GM18868 (cell line): ENCODE measurements around the gene NT5DC1.

Source experiments
- ATAC-seq: cut with Tn5 transposase; IDR thresholded peaks from one replicate; pipeline ENCODE4 v1.9.1; 2021; ENCODE audit warnings: mild to moderate bottlenecking, moderate library complexity; ENCODE audit not compliant: unreplicated experiment

Gene NT5DC1

DNA sequence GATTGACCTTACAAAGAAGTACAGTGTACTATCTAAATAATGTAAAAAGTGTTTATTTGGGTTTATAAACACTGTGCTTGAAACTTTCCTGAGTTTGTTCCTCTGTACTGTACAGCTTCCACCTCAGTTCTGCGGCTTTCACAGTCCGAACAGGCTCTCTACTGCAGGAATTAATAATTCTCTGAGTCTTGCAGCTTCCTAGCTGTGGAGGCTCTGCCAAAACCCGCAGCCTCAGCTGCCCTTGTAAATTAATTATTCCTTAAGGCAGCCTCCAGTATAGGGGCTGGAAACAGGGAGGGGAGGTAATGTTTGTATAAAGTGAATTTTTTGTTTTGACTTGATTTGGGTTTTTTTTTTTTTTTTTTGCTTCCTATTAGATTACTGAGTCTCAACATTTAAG is 134.0 kb downstream of the NT5DC1 start:
- ATAC-seq, result no peak

GRCh38 chr6:116238083-116238482 is 137.4 kb downstream of the NT5DC1 start:
- ATAC-seq, result no peak

- ATAC-seq, result no peak
These were observed 138.6 kb downstream of the NT5DC1 start for GRCh38 chr6:116239256-116239655.

DNA sequence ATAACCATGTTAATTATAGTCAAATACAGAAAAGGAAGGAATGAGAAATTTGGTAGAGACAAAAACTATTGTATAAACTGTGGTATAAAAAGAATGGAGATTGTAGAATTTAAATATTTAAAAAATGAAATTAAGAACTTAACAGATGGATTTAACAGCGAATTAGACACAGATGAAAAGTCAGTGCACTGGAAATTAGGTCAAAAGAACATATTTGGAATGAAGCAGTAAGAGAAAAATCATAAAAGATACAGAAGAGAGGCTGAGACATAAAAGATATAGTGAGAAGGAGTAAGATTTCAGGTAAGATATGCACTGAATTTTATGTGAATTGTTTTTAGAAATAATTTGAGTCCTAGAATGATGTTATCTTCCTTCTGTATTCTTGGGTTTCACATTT is 139.2 kb downstream of the NT5DC1 start:
- no peak for ATAC-seq

GRCh38 chr6:116244284-116244683 is 143.6 kb downstream of the NT5DC1 start:
- ATAC-seq, result no peak

DNA sequence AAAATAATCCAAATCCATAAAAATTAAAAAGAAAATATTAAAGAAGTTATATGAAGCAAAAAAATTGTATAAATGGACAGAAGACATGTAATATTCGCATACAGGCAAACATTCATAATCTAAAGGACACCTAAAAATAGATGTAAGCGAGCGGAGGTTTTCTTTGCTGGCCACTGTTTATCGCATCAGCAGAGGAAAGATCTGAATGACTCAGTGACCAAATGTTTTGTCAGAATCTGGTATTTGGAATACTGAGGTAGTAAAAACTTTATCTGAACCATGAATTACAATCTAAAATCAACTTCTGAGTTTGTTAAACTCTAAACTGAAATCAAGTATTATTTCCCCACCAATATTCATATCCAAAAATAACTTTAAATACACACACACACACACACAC is 145.4 kb downstream of the NT5DC1 start:
- ATAC-seq, result no peak

DNA sequence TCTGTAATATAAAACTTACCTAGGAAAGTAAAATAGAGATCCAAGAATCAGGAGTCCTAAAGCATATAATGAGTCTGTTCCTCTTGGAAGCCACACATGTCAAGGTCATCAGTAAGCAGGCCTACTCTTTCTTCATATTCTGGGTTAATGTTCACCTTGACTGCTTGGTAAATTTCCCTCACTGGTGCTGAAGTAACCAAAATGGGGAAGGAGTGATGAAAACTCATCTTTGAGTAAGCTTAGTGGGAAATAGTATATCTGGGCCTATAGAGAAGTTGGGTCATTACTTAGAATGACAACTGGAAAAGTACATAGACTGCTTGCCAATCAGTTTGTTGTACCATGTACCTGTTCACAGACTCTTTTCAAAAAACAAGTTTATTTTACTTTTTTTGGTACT is 146.6 kb downstream of the NT5DC1 start:
- ATAC-seq, result no peak

- ATAC-seq, result no peak
These were observed 147.9 kb downstream of the NT5DC1 start for GRCh38 chr6:116248577-116248976.

- no peak for ATAC-seq
These were observed 151.1 kb downstream of the NT5DC1 start for GRCh38 chr6:116251568-116252384.

- no peak for ATAC-seq
These were observed 152.5 kb downstream of the NT5DC1 start for GRCh38 chr6:116253188-116253504.

DNA sequence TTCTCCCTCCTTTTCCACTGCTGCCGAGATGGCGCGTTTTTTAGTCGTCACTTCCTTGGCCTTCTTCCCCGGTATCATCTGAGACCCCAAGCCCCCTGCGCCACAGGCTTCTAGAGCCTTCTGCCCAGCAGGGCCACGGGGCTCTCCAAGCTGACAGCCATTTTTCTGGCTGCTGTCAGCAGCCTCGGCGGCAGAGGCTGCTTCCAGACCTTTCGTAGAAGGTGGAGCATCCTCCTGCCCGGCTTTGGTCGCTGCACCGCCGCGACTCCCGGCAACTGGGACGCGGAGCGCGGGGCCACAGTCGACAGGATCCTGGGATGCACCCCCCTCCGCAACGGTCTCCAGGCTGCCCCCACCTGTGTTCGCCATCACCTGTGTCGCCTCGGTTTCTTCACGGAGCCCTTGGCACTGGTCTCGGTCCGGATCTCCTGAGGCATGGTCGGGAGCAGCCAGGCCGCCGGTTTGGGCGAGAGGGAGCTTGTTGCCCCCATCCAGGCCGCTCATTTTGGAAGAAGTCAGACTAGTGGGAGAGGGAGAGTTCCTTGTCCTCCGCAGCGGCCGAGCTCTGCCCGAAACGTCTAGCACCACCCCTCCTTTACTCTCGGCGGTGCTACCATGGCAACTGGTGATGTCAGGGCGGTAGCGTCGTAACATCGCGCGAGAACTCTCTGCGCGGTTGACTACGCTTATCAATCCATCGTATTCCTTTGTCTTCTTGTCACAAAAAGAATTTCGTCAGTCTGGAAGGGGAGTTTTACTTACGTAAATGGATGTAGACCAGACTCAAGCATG is 153.0 kb downstream of the NT5DC1 start, which contains the start of gene TSPYL4:
Gene TSPYL4, minus strand, starts transcription at position 571 of the 792 bp plus-strand sequence. Its CDS starts 67 bp downstream, at position 504.
- peak; percentile 99 for ATAC-seq

- ATAC-seq, result peak; percentile 23
These were observed 153.8 kb downstream of the NT5DC1 start for GRCh38 chr6:116254297-116255056.

GRCh38 chr6:116255246-116255800 is 154.7 kb downstream of the NT5DC1 start:
- ATAC-seq, result no peak

DNA sequence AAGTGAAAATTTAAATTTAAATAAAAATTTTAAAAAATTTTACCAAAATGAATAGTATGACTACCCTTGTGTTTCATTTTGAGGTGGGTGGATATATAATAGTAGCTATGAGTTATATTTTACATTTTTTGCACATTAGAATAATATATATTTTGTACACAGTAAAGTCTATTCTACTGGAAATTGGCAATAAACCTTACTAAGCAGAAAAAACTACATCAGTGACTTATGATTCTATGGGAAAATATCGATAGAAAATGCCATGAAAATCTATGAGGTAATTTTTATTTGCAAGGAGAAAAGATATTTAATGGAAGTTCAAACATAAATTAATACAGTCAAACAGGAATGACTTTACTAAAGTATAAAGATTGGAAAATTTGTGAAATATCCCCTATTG is 156.0 kb downstream of the NT5DC1 start:
- no peak for ATAC-seq

DNA sequence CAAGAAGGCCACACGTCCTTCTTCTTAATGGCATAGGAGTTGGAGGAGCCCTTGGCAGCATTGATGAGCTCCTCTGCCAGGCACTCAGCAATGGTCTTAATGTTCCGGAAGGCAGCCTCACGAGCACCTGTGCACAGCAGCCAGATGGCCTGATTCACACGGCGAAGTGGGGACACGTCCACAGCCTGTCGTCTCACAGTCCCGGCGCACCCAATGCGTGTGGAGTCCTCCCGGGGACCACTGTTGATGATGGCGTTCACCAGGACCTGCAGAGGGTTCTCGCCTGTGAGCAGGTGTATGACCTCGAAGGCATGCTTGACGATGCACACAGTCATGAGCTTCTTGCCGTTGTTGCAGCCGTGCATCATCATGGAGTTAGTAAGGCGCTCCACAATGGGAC is 157.9 kb downstream of the NT5DC1 start:
- ATAC-seq, result no peak

DNA sequence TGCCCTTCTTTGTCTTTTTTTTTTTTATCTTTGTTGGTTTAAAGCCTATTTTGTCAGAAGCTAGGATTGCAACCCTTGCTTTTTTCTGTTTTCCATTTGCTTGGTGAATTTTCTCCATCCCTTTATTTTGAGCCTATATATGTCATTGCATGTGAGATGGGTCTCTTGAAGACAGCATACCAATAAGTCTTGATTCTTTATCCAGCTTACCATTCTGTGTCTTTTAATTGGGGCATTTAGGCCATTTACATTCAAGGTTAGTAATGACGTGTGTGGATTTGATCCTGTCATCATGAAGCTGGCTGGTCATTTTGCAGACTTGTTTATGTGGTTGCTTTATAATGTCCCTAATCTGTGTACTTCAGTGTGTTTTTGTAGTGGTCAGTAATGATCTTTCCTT is 162.7 kb downstream of the NT5DC1 start:
- ATAC-seq, result no peak

GRCh38 chr6:116265041-116265829 is 164.6 kb downstream of the NT5DC1 start:
- ATAC-seq, result no peak

DNA sequence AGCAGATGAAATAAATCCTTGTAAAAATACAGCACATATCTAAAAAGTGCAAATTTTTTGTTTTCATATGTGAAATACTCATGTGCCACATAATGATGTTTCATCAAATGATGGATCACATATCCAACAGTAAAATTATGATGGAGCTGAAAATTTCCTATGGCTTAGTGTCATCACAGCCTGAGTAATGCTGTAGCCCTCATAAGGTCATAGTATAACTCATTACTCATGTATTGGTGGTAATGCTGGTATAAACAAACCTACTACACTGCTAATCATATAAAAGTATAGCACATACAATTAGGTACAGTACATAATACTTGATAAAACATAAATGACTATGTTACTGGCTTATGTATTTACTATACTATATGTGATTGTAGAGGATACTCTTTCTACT is 166.2 kb downstream of the NT5DC1 start:
- no peak for ATAC-seq

GRCh38 chr6:116267836-116268588 is 167.4 kb downstream of the NT5DC1 start:
- peak; percentile 28 for ATAC-seq
